Ovary (tissue), 9 donors: ENCODE data around the gene WDR93. TPM values are rescaled to one million over a fixed set of nuclear protein-coding genes. Genes with fewer than 3 reads are reported as not detected.

Experiments used
- DNase-seq, 5 donors: peaks; one replicate each; pipeline ENCODE4 v3.0.0-alpha.2; 2019 to 2020
- H3K27ac ChIP-seq, 2 donors: fragments of 200-600 bp; one replicate each; pipeline versions ENCODE4 v1.5.1 to v1.8.0; 2019 to 2022
- H3K27me3 ChIP-seq: fragments of 200-600 bp; one replicate; pipeline ENCODE4 v1.8.0; 2022
- H3K36me3 ChIP-seq: fragments of 200-600 bp; sonication (generic); one replicate; pipeline ENCODE4 v1.5.1; 2019
- H3K4me1 ChIP-seq: one replicate; pipeline ENCODE4 v1.8.1; 2013; ENCODE audit warnings: mild to moderate bottlenecking, moderate library complexity; ENCODE audit not compliant: insufficient read depth
- H3K4me3 ChIP-seq: fragments of 200-600 bp; sonication (generic); one replicate; pipeline ENCODE4 v1.5.1; 2017
- H3K9me3 ChIP-seq, 2 donors: fragments of 200-600 bp in 1 of 2; sonication (generic) in 1 of 2; one replicate each; pipeline versions ENCODE4 v1.5.1 to v1.8.1; 2013 to 2019; ENCODE audit warnings: mild to moderate bottlenecking in 1 of 2, moderate library complexity in 1 of 2
- EP300 ChIP-seq: sonication (generic); formaldehyde crosslinking; IDR thresholded peaks from one replicate; pipeline ENCODE4 v1.6.1; 2017; ENCODE audit warnings: antibody characterized with exemption
- POLR2A ChIP-seq: fragments of 450-650 bp; IDR thresholded peaks from one replicate; pipeline ENCODE4 v1.6.1; 2017; ENCODE audit warnings: antibody characterized with exemption, mild to moderate bottlenecking, moderate library complexity
- WGBS, 3 donors: extraction: QIAGEN DNeasy Blood & Tissue Kit in 1 of 3; methylation state at CpG; one replicate each; pipeline versions ENCODE4 v1.1.5 to v1.1.7; 2013 to 2017; 5-methylcytosine and 5-hydroxymethylcytosine counted together
- intact Hi-C, 4 donors: fragments of 100-400 bp; cut with DNase I; formaldehyde crosslinking; loops; one replicate each; pipeline versions ENCODE4 v1.11.0 to v1.15.1; 2022 to 2023
- polyA plus RNA-seq, 2 donors: library from polyadenylated mRNA; stranded (reverse); fragments of 200-250 nt in 1 of 2; fragments of 350-450 nt in 1 of 2; fragmentation: Illumina TruSeq in 1 of 2; extraction: RNeasy Lipid Tissue Mini Kit (QIAGEN cat#74804) in 1 of 2; gene quantifications; one replicate each; pipeline ENCODE4 v1.2.3, GENCODE V29; 2013 to 2014
- total RNA-seq, 7 donors: library from RNA; depleted of rRNA in 2 of 7; stranded (reverse); fragments of >200 nt in 2 of 7; fragmentation: NEBNext Ultra II Directional in 3 of 7; extraction: Animal tissue kit (Norgen Biotek cat#: 25700) in 3 of 7; gene quantifications; one replicate each; pipeline versions ENCODE4 v1.1.0 to v1.2.4, GENCODE V29; 2016 to 2023
- TF ChIP-seq, protein P1 (sequence below), 3 donors: fragments of 450-650 bp in 2 of 3; fragments of 200-600 bp in 1 of 3; IDR thresholded peaks; one replicate each; pipeline versions ENCODE4 v1.5.1 to v1.8.0; 2016 to 2022; ENCODE audit warnings: antibody characterized with exemption in 3 of 3, mild to moderate bottlenecking in 1 of 3
- donor health status: DM: no; HTN: no; CAD: no; lungs with moderate emphysema.
- donor health status: DM: no; HTN: no; CAD: no.
- donor health status: Bipolar disorder and iron deficiency.
- donor health status: DM: yes; HTN: yes; CAD: no.
- donor health status: DM: no; HTN: no; CAD: no.
- donor health status: DM: yes; HTN: yes; CAD: no.

WDR93 gene
- total and polyA plus RNA-seq, 9 donors: 0.23 to 3.2 (median 0.46) TPM; not detected in 1

DNA sequence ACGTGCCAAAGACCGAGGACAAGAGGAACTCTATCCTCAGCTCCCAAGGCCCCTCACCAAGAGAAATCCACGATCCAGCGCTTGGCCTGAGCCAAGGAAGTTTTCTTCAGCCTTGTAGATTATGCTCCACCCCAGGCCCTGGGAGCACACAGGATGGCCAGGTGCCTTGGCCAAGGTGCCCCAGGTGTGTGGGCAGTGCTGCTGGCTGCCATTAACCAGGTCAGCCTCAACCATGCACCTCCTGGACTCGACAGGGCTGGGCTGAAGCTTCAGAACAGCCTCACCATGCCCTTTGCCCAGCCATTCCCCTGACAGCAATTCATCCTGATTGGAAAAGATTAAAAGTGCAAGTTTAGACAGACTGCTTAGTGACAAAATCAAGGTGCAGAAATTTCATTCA is 71.3 kb downstream of the WDR93 start:
- H3K27ac ChIP-seq: no peak overlapping the region
- intact Hi-C loops: loop anchor here in 2 of 4 donors (5.0 to 10.0 kb wide), 3 partner anchors 113 to 313 kb away; no protein-coding TSS in a partner anchor
- no peaks in the 10 kb centered on the region for H3K4me1 ChIP-seq
- H3K27me3 ChIP-seq: no peaks in the 10 kb centered on the region
- H3K36me3 ChIP-seq: no peaks in the 10 kb centered on the region
- no peak for TF ChIP-seq EP300
- no peak for TF ChIP-seq POLR2A
- TF ChIP-seq, protein P1, sequence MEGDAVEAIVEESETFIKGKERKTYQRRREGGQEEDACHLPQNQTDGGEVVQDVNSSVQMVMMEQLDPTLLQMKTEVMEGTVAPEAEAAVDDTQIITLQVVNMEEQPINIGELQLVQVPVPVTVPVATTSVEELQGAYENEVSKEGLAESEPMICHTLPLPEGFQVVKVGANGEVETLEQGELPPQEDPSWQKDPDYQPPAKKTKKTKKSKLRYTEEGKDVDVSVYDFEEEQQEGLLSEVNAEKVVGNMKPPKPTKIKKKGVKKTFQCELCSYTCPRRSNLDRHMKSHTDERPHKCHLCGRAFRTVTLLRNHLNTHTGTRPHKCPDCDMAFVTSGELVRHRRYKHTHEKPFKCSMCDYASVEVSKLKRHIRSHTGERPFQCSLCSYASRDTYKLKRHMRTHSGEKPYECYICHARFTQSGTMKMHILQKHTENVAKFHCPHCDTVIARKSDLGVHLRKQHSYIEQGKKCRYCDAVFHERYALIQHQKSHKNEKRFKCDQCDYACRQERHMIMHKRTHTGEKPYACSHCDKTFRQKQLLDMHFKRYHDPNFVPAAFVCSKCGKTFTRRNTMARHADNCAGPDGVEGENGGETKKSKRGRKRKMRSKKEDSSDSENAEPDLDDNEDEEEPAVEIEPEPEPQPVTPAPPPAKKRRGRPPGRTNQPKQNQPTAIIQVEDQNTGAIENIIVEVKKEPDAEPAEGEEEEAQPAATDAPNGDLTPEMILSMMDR (IDR thresholded peaks at IDR 0.05): no peak
- H3K4me3 ChIP-seq: no peak overlapping the region
- H3K9me3 ChIP-seq: no peaks in the 10 kb centered on the region
- WGBS, 3 donors: 82 to 89% (median 86%) methylated on average over 5 of the region's 5 CpGs
- no peak for DNase-seq

- intact Hi-C loops: loop anchor here in 2 of 4 donors (10.0 kb wide), 2 partner anchors 109 to 309 kb away; no protein-coding TSS in a partner anchor
- H3K4me3 ChIP-seq: no peak overlapping the region
- no peaks in the 10 kb centered on the region for H3K9me3 ChIP-seq
- no peaks in the 10 kb centered on the region for H3K27me3 ChIP-seq
- TF ChIP-seq, protein P1 (IDR thresholded peaks at IDR 0.05): no peak
- no peaks in the 10 kb centered on the region for H3K36me3 ChIP-seq
- H3K27ac ChIP-seq: no peak overlapping the region
- no peaks in the 10 kb centered on the region for H3K4me1 ChIP-seq
- WGBS, 3 donors: 46 to 100% (median 94%) methylated on average over 1 of the region's 1 CpG
- no peak for DNase-seq
Measured at GRCh38 chr15:89765694-89766093, 75.1 kb downstream of the WDR93 start.

GRCh38 chr15:89766357-89767311 is 76.0 kb downstream of the WDR93 start:
- H3K4me1 ChIP-seq: no peaks in the 10 kb centered on the region
- 85 to 91% (median 86%) methylated on average over 16 of the region's 16 CpGs for WGBS, 3 donors
- no peak overlapping the region for H3K4me3 ChIP-seq
- no peaks in the 10 kb centered on the region for H3K27me3 ChIP-seq
- no peak overlapping the region for H3K27ac ChIP-seq
- TF ChIP-seq POLR2A (no peak), EP300 (no peak)
- TF ChIP-seq, protein P1 (IDR thresholded peaks at IDR 0.05): no peak
- no peaks in the 10 kb centered on the region for H3K36me3 ChIP-seq
- H3K9me3 ChIP-seq: no peaks in the 10 kb centered on the region
- intact Hi-C loops: loop anchor here in 2 of 4 donors (10.0 kb wide), 2 partner anchors 108 to 308 kb away; no protein-coding TSS in a partner anchor
- DNase-seq: no peak

GRCh38 chr15:89767411-89767915 is 76.9 kb downstream of the WDR93 start:
- DNase-seq: no peak
- no peaks in the 10 kb centered on the region for H3K27me3 ChIP-seq
- H3K4me3 ChIP-seq: no peak overlapping the region
- H3K27ac ChIP-seq: no peak overlapping the region
- H3K36me3 ChIP-seq: no peaks in the 10 kb centered on the region
- intact Hi-C loops: loop anchor here in 2 of 4 donors (10.0 kb wide), 2 partner anchors 107 to 307 kb away; no protein-coding TSS in a partner anchor
- no peaks in the 10 kb centered on the region for H3K4me1 ChIP-seq
- 66 to 71% (median 69%) methylated on average over 8 of the region's 8 CpGs for WGBS, 3 donors
- TF ChIP-seq, protein P1 (IDR thresholded peaks at IDR 0.05): no peak
- TF ChIP-seq POLR2A (no peak), EP300 (no peak)
- no peaks in the 10 kb centered on the region for H3K9me3 ChIP-seq
